Large intestine (tissue), 3 donors: Measurements from ENCODE around the gene HIP1. TPM values are rescaled to one million over a fixed set of nuclear protein-coding genes. Genes with fewer than 3 reads are reported as not detected.
"Not testable (repeated sequence)": the region's sequence is repeated elsewhere in the genome, so short reads cannot be mapped to it uniquely, and the experiment has no call there.

Experiments
- DNase-seq, 2 donors: peaks; one replicate each; pipeline versions ENCODE4 v3.0.0 to v3.0.0-alpha.2; 2013
- H3K27ac ChIP-seq: one replicate; pipeline ENCODE4 v1.5.1; 2013; ENCODE audit warnings: low read length
- H3K27me3 ChIP-seq: 2 replicates; pipeline ENCODE4 v1.6.1; 2013; ENCODE audit warnings: low read length; ENCODE audit not compliant: control insufficient read depth, insufficient read depth
- H3K36me3 ChIP-seq: 2 replicates; pipeline ENCODE4 v1.6.1; 2013; ENCODE audit warnings: low read length; ENCODE audit not compliant: control insufficient read depth, insufficient read depth
- H3K4me1 ChIP-seq: one replicate; pipeline ENCODE4 v1.6.1; 2013; ENCODE audit warnings: low read length; ENCODE audit not compliant: control insufficient read depth, insufficient read depth
- H3K4me3 ChIP-seq: one replicate; pipeline ENCODE4 v1.5.1; 2013; ENCODE audit warnings: low read length
- H3K9me3 ChIP-seq: one replicate; pipeline ENCODE4 v1.6.1; 2013; ENCODE audit warnings: mild to moderate bottlenecking, low read depth, low read length, moderate library complexity; ENCODE audit not compliant: control insufficient read depth
- WGBS: methylation state at CpG from one replicate; pipeline ENCODE4 v1.1.5; 2013; ENCODE audit warnings: low lambda C conversion rate; ENCODE audit not compliant: insufficient coverage; 5-methylcytosine and 5-hydroxymethylcytosine counted together
- polyA plus RNA-seq: library from polyadenylated mRNA; unstranded; fragments of 120-200 nt; gene quantifications from one replicate; pipeline ENCODE4 v1.2.1, GENCODE V29; 2013

The HIP1 gene
- polyA plus RNA-seq, 1 donor: 5.9 TPM

- Histone ChIP-seq H3K9me3 (no peaks in the 10 kb centered on the region), H3K4me1 (no peaks in the 10 kb centered on the region), H3K27me3 (no peaks in the 10 kb centered on the region), H3K4me3 (no peak overlapping the region), H3K27ac (no peak overlapping the region), H3K36me3 (peaks cover 22% of the 10 kb centered on the region)
- WGBS: no CpG with 5 or more reads among the region's 13 CpGs
- DNase-seq: no peak
Observed at GRCh38 chr7:75555736-75556135, 183.0 kb downstream of the HIP1 start.

GRCh38 chr7:75546237-75547015 lies 192.3 kb downstream of the HIP1 start:
- Histone ChIP-seq H3K27ac (no peak overlapping the region), H3K36me3 (peaks cover 3% of the 10 kb centered on the region), H3K9me3 (no peaks in the 10 kb centered on the region), H3K4me3 (no peak overlapping the region), H3K4me1 (no peaks in the 10 kb centered on the region), H3K27me3 (no peaks in the 10 kb centered on the region)
- WGBS: no CpG with 5 or more reads among the region's 15 CpGs
- peak; percentile 7 to 29 for DNase-seq

GRCh38 chr7:75537731-75538130 lies 201.0 kb downstream of the HIP1 start:
- Histone ChIP-seq H3K4me1 (no peaks in the 10 kb centered on the region), H3K27me3 (no peaks in the 10 kb centered on the region), H3K4me3 (no peak overlapping the region), H3K27ac (no peak overlapping the region), H3K9me3 (no peaks in the 10 kb centered on the region), H3K36me3 (no peaks in the 10 kb centered on the region)
- no CpG with 5 or more reads among the region's 5 CpGs for WGBS
- DNase-seq: no peak

- Histone ChIP-seq H3K4me1 (no peaks in the 10 kb centered on the region), H3K27me3 (no peaks in the 10 kb centered on the region), H3K4me3 (no peak overlapping the region), H3K27ac (no peak overlapping the region), H3K36me3 (no peaks in the 10 kb centered on the region), H3K9me3 (no peaks in the 10 kb centered on the region)
- WGBS: no CpG with 5 or more reads among the region's 18 CpGs
- DNase-seq: no peak
Observed at GRCh38 chr7:75536940-75537538, 201.7 kb downstream of the HIP1 start.

GRCh38 chr7:75536491-75536890 lies 202.2 kb downstream of the HIP1 start:
- Histone ChIP-seq H3K27me3 (no peaks in the 10 kb centered on the region), H3K36me3 (no peaks in the 10 kb centered on the region), H3K9me3 (no peaks in the 10 kb centered on the region), H3K27ac (no peak overlapping the region), H3K4me1 (no peaks in the 10 kb centered on the region), H3K4me3 (no peak overlapping the region)
- DNase-seq: no peak
- WGBS: no CpG with 5 or more reads among the region's 4 CpGs

- H3K27ac ChIP-seq: no peak overlapping the region
- WGBS: 72% methylated on average over 2 of the region's 8 CpGs
- no peaks in the 10 kb centered on the region for H3K36me3 ChIP-seq
Observed at GRCh38 chr7:75534727-75535307, 203.9 kb downstream of the HIP1 start.

GRCh38 chr7:75533926-75534325 lies 204.8 kb downstream of the HIP1 start:
- H3K4me3 ChIP-seq: no peak overlapping the region
- no peaks in the 10 kb centered on the region for H3K9me3 ChIP-seq
- no peaks in the 10 kb centered on the region for H3K36me3 ChIP-seq
- H3K27me3 ChIP-seq: no peaks in the 10 kb centered on the region
- WGBS: no CpG with 5 or more reads among the region's 6 CpGs
- no peak overlapping the region for H3K27ac ChIP-seq
- DNase-seq: no peak
- no peaks in the 10 kb centered on the region for H3K4me1 ChIP-seq

More at GRCh38 chr7:75534727-75535307, 203.9 kb downstream of the HIP1 start:
- H3K27me3 ChIP-seq: no peaks in the 10 kb centered on the region
- no peak for DNase-seq
- H3K4me3 ChIP-seq: no peak overlapping the region
- no peaks in the 10 kb centered on the region for H3K4me1 ChIP-seq
- H3K9me3 ChIP-seq: no peaks in the 10 kb centered on the region

GRCh38 chr7:75532639-75533038 lies 206.1 kb downstream of the HIP1 start:
- WGBS: no CpG with 5 or more reads among the region's 4 CpGs
- Histone ChIP-seq H3K36me3 (no peaks in the 10 kb centered on the region), H3K4me3 (no peak overlapping the region), H3K27ac (no peak overlapping the region), H3K4me1 (no peaks in the 10 kb centered on the region), H3K9me3 (no peaks in the 10 kb centered on the region), H3K27me3 (no peaks in the 10 kb centered on the region)
- no peak for DNase-seq

- Histone ChIP-seq H3K27me3 (no peaks in the 10 kb centered on the region), H3K4me1 (no peaks in the 10 kb centered on the region), H3K27ac (no peak overlapping the region), H3K36me3 (no peaks in the 10 kb centered on the region), H3K9me3 (no peaks in the 10 kb centered on the region), H3K4me3 (no peak overlapping the region)
- WGBS: no CpG with 5 or more reads among the region's 6 CpGs
- no peak for DNase-seq
Observed at GRCh38 chr7:75531359-75531821, 207.4 kb downstream of the HIP1 start.

GRCh38 chr7:75527224-75527722 lies 211.5 kb downstream of the HIP1 start:
- H3K4me3 ChIP-seq: peak overlapping the region; percentile 76
- H3K27ac ChIP-seq: peak overlapping the region; percentile 69
- H3K36me3 ChIP-seq: peaks cover 11% of the 10 kb centered on the region
- peak in 1 of 2 donors; percentile 34 for DNase-seq
- H3K9me3 ChIP-seq, H3K27me3 ChIP-seq, H3K4me1 ChIP-seq: not testable (repeated sequence)
- WGBS: no CpG with 5 or more reads among the region's 37 CpGs
